SU-DHL-6 (cell line): ENCODE results near the gene ATP8A2.

Experiments used
- H2AFZ ChIP-seq: fragments of 200-600 bp; sonication (generic); 2 replicates; pipeline ENCODE4 v1.6.1; 2014; ENCODE audit warnings: low read depth, mild to moderate bottlenecking, moderate library complexity, mixed read lengths, antibody characterized with exemption, low read length; ENCODE audit not compliant: severe bottlenecking
- H3F3A ChIP-seq: fragments of 200-600 bp; shearing (Covaris generic); 2 replicates; pipeline ENCODE4 v1.6.0; 2016; ENCODE audit warnings: antibody characterized with exemption, mild to moderate bottlenecking; ENCODE audit not compliant: insufficient read depth
- H3K27ac ChIP-seq: fragments of 200-600 bp; sonication (generic); 2 replicates; pipeline ENCODE4 v1.5.1; 2016; ENCODE audit warnings: low read depth, mild to moderate bottlenecking, low read length, moderate library complexity, mixed read lengths
- H3K27me3 ChIP-seq: fragments of 200-600 bp; sonication (generic), shearing (Covaris generic); 2 replicates; pipeline ENCODE4 v1.6.0; 2014; ENCODE audit warnings: mild to moderate bottlenecking, low read length
- H3K36me3 ChIP-seq: fragments of 200-600 bp; sonication (generic); 2 replicates; pipeline ENCODE4 v1.6.1; 2014; ENCODE audit warnings: mild to moderate bottlenecking, low read length, mixed read lengths
- H3K4me2 ChIP-seq: fragments of 300-600, 200-600 bp; shearing (Covaris generic), sonication (generic); 2 replicates; pipeline ENCODE4 v1.6.0; 2014; ENCODE audit warnings: low read length, low read depth, mild to moderate bottlenecking; ENCODE audit not compliant: poor library complexity, severe bottlenecking
- H3K4me3 ChIP-seq: fragments of 200-600 bp; sonication (generic); 2 replicates; pipeline ENCODE4 v1.5.1; 2014; ENCODE audit warnings: antibody characterized with exemption, low read length, mild to moderate bottlenecking, mixed read lengths; ENCODE audit not compliant: insufficient read depth, poor library complexity, severe bottlenecking
- H3K79me2 ChIP-seq: fragments of 200-600 bp; sonication (generic); 2 replicates; pipeline ENCODE4 v1.6.1; 2014; ENCODE audit warnings: mild to moderate bottlenecking, low read length, moderate library complexity; ENCODE audit not compliant: insufficient read depth
- H3K9ac ChIP-seq: fragments of 200-600 bp; sonication (generic); 2 replicates; pipeline ENCODE4 v1.7.0; 2014; ENCODE audit warnings: mild to moderate bottlenecking, low read length
- H3K9me2 ChIP-seq: fragments of 200-600 bp; sonication (generic); replicated peaks from 2 replicates; pipeline ENCODE4 v1.6.1; 2014; ENCODE audit warnings: low read length; ENCODE audit not compliant: insufficient read depth
- H3K9me3 ChIP-seq: fragments of 200-600 bp; sonication (generic); 2 replicates; pipeline ENCODE4 v1.6.1; 2014; ENCODE audit warnings: low read length, mixed read lengths; ENCODE audit not compliant: insufficient read depth
- H4K20me1 ChIP-seq: fragments of 200-600 bp; sonication (generic); 2 replicates; pipeline ENCODE4 v1.6.1; 2014; ENCODE audit warnings: low read depth, mild to moderate bottlenecking, antibody characterized with exemption, low read length, moderate library complexity, mixed read lengths
- CTCF ChIP-seq: fragments of 200-600 bp; sonication (generic); IDR thresholded peaks from one replicate; pipeline ENCODE4 v1.5.1; 2017; ENCODE audit warnings: antibody characterized with exemption, mild to moderate bottlenecking, low read length, moderate library complexity; ENCODE audit not compliant: insufficient read depth, poor library complexity, severe bottlenecking
- EZH2phosphoT487 ChIP-seq: fragments of 200-600 bp; sonication (generic), shearing (Covaris generic); conservative IDR thresholded peaks from 2 replicates; pipeline ENCODE4 v1.6.1; 2018; ENCODE audit warnings: mild to moderate bottlenecking, antibody characterized with exemption, low read length, moderate library complexity, mixed read lengths

Gene ATP8A2

DNA sequence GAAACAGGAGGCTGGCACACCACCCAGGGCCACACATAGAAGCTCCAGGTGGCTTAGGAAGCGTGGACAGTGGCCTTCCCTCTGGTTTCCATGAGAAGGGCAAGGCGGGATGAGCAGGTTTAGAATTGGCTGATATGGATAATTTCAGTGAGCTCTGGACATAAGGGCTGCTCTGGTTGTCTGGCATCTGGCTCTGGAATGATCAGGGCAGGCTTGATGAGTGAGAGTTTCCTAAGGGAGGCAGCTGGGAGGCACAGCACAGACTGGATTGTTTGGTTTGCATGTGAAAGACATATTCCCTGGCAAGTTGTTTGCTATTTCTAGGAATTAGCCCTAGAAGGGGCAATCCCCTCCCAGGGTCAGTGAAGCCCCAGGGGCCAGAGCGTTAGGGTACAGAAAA, 129.5 kb downstream of the ATP8A2 start:
- H3K4me3 ChIP-seq: no peak overlapping the region
- H3F3A ChIP-seq: no peaks in the 10 kb centered on the region
- no peak overlapping the region for H3K9ac ChIP-seq
- TF ChIP-seq EZH2phosphoT487 (no peak), CTCF (no peak)
- H3K9me3 ChIP-seq: no peaks in the 10 kb centered on the region
- no peaks in the 10 kb centered on the region for H3K36me3 ChIP-seq
- no peaks in the 10 kb centered on the region for H4K20me1 ChIP-seq
- no peak overlapping the region for H3K27ac ChIP-seq
- H3K79me2 ChIP-seq: no peaks in the 10 kb centered on the region
- H2AFZ ChIP-seq: no peak overlapping the region
- no peaks in the 10 kb centered on the region for H3K9me2 ChIP-seq
- H3K27me3 ChIP-seq: peaks cover 2% of the 10 kb centered on the region; the same call in 1 of the 2 replicates
- no peak overlapping the region for H3K4me2 ChIP-seq

- Histone ChIP-seq H3K9me3 (no peaks in the 10 kb centered on the region), H3K9ac (no peak overlapping the region), H2AFZ (no peak overlapping the region), H3F3A (no peaks in the 10 kb centered on the region), H3K4me3 (no peak overlapping the region), H3K27me3 (peaks cover 2% of the 10 kb centered on the region; the same call in 1 of the 2 replicates), H3K79me2 (no peaks in the 10 kb centered on the region), H3K27ac (no peak overlapping the region), H3K9me2 (no peaks in the 10 kb centered on the region), H4K20me1 (no peaks in the 10 kb centered on the region), H3K4me2 (no peak overlapping the region), H3K36me3 (no peaks in the 10 kb centered on the region)
- no peak for TF ChIP-seq EZH2phosphoT487
- TF ChIP-seq CTCF: no peak
These were observed 130.3 kb downstream of the ATP8A2 start for GRCh38 chr13:25502031-25502430.

DNA sequence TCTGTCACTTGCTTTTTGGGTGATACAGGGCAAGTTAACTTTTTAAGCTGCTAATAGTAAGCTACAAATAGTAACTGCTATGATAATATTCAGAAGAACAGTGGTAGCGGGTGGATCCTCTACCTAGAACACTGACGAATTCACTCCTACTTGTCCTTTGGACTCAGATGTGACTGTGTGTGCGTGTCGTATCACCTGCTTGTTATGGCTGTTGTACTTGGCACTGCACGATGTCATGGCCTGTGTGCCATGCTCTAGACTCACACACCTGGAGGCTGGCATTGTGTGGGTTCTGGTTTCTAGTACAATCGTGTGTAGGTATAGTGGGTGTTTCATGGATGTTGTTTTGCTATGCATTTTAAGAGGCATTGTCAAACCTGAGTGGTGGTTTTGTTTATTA, 130.8 kb downstream of the ATP8A2 start:
- H3K9ac ChIP-seq: no peak overlapping the region
- no peaks in the 10 kb centered on the region for H3F3A ChIP-seq
- no peak overlapping the region for H3K27ac ChIP-seq
- TF ChIP-seq EZH2phosphoT487 (no peak), CTCF (no peak)
- no peak overlapping the region for H2AFZ ChIP-seq
- no peaks in the 10 kb centered on the region for H3K79me2 ChIP-seq
- H3K4me2 ChIP-seq: no peak overlapping the region
- H4K20me1 ChIP-seq: no peaks in the 10 kb centered on the region
- no peak overlapping the region for H3K4me3 ChIP-seq
- H3K9me2 ChIP-seq: no peaks in the 10 kb centered on the region
- H3K36me3 ChIP-seq: no peaks in the 10 kb centered on the region
- no peaks in the 10 kb centered on the region for H3K9me3 ChIP-seq
- H3K27me3 ChIP-seq: peaks cover 2% of the 10 kb centered on the region; the same call in 1 of the 2 replicates

GRCh38 chr13:25503856-25504255, 132.1 kb downstream of the ATP8A2 start:
- Histone ChIP-seq H3K27me3 (peaks cover 2% of the 10 kb centered on the region; the same call in 1 of the 2 replicates), H3K9me3 (no peaks in the 10 kb centered on the region), H3K4me2 (no peak overlapping the region), H3K36me3 (no peaks in the 10 kb centered on the region), H2AFZ (no peak overlapping the region), H3K9me2 (no peaks in the 10 kb centered on the region), H3F3A (no peaks in the 10 kb centered on the region), H3K9ac (no peak overlapping the region), H3K4me3 (no peak overlapping the region), H4K20me1 (no peaks in the 10 kb centered on the region), H3K27ac (no peak overlapping the region), H3K79me2 (no peaks in the 10 kb centered on the region)
- TF ChIP-seq EZH2phosphoT487 (no peak), CTCF (no peak)
